Osteoblast (primary cell): ENCODE data around the gene NAE1. TPM values are rescaled to one million over a fixed set of nuclear protein-coding genes. Genes with fewer than 3 reads are reported as not detected.

Experiments used
- DNase-seq: peaks from one replicate; pipeline ENCODE4 v3.0.0; 2011; ENCODE audit warnings: low spot score, mixed read lengths; ENCODE audit not compliant: insufficient read length; ENCODE audit errors: missing footprints
- H2AFZ ChIP-seq: 2 replicates; pipeline ENCODE4 v1.6.0; 2011; ENCODE audit warnings: mild to moderate bottlenecking, low read length
- H3K27ac ChIP-seq: 2 replicates; pipeline ENCODE4 v1.5.1; 2011; ENCODE audit warnings: mild to moderate bottlenecking, low read depth, low read length, moderate library complexity
- H3K27me3 ChIP-seq: 2 replicates; pipeline ENCODE4 v1.6.0; 2012; ENCODE audit warnings: mild to moderate bottlenecking, control low read depth, inconsistent platforms, low read length, moderate library complexity; ENCODE audit not compliant: insufficient read depth
- H3K36me3 ChIP-seq: 2 replicates; pipeline ENCODE4 v1.5.1; 2011; ENCODE audit warnings: mild to moderate bottlenecking, low read length, control low read depth, moderate library complexity; ENCODE audit not compliant: insufficient read depth
- H3K4me1 ChIP-seq: 2 replicates; pipeline ENCODE4 v1.5.1; 2011; ENCODE audit warnings: mild to moderate bottlenecking, low read length, control low read depth, moderate library complexity; ENCODE audit not compliant: insufficient read depth
- H3K4me2 ChIP-seq: 2 replicates; pipeline ENCODE4 v1.6.0; 2011; ENCODE audit warnings: mild to moderate bottlenecking, low read length; ENCODE audit not compliant: insufficient read depth
- H3K4me3 ChIP-seq: fragments of 200-600 bp; sonication (generic); 3 replicates; pipeline ENCODE4 v1.5.1; 2012; ENCODE audit warnings: mild to moderate bottlenecking, low read length, inconsistent platforms; ENCODE audit not compliant: insufficient read depth
- H3K79me2 ChIP-seq: 2 replicates; pipeline ENCODE4 v1.6.0; 2012; ENCODE audit warnings: mild to moderate bottlenecking, low read length, control low read depth, inconsistent platforms; ENCODE audit not compliant: insufficient read depth
- H3K9me3 ChIP-seq: 2 replicates; pipeline ENCODE4 v1.5.1; 2011; ENCODE audit warnings: low read depth, low read length, control low read depth
- H4K20me1 ChIP-seq: 2 replicates; pipeline ENCODE4 v1.6.0; 2012; ENCODE audit warnings: mild to moderate bottlenecking, low read length, control low read depth; ENCODE audit not compliant: insufficient read depth
- CTCF ChIP-seq: IDR thresholded peaks from 2 replicates; pipeline ENCODE4 v1.5.1; 2011; ENCODE audit warnings: mild to moderate bottlenecking, low read depth, low read length, moderate library complexity; ENCODE audit errors: extremely low read depth
- total RNA-seq: library from RNA; depleted of rRNA; stranded (reverse); fragments of >200 nt; gene quantifications from 2 replicates; pipeline ENCODE4 v1.2.3, GENCODE V29; 2012

NAE1 gene
- total RNA-seq, 1 donor = 73.5 TPM

- Histone ChIP-seq H3K36me3 (no peaks in the 10 kb centered on the region), H2AFZ (no peak overlapping the region), H4K20me1 (no peaks in the 10 kb centered on the region), H3K27me3 (peaks cover 55% of the 10 kb centered on the region), H3K27ac (no peak overlapping the region), H3K4me3 (no peak overlapping the region), H3K4me1 (no peaks in the 10 kb centered on the region), H3K4me2 (no peak overlapping the region), H3K79me2 (no peaks in the 10 kb centered on the region), H3K9me3 (no peaks in the 10 kb centered on the region)
- DNase-seq = no peak
- no peak for TF ChIP-seq CTCF
These were observed 15.5 kb upstream of the NAE1 start for GRCh38 chr16:66846266-66846665.

- Histone ChIP-seq H2AFZ (no peak overlapping the region), H3K4me2 (no peak overlapping the region), H4K20me1 (no peaks in the 10 kb centered on the region), H3K9me3 (no peaks in the 10 kb centered on the region), H3K4me3 (no peak overlapping the region), H3K27ac (no peak overlapping the region), H3K4me1 (no peaks in the 10 kb centered on the region), H3K27me3 (peaks cover 60% of the 10 kb centered on the region), H3K79me2 (no peaks in the 10 kb centered on the region), H3K36me3 (no peaks in the 10 kb centered on the region)
- peak; percentile 83 for DNase-seq
- TF ChIP-seq CTCF = no peak
These were observed 15.0 kb upstream of the NAE1 start for GRCh38 chr16:66845791-66846221.

- Histone ChIP-seq H3K4me2 (peak overlapping the region; percentile 64), H3K27me3 (peaks cover 61% of the 10 kb centered on the region), H3K79me2 (no peaks in the 10 kb centered on the region), H3K36me3 (no peaks in the 10 kb centered on the region), H3K4me1 (no peaks in the 10 kb centered on the region), H3K9me3 (no peaks in the 10 kb centered on the region), H3K4me3 (peak overlapping the region; percentile 54), H3K27ac (no peak overlapping the region), H2AFZ (no peak overlapping the region), H4K20me1 (no peaks in the 10 kb centered on the region)
- DNase-seq = peak; percentile 65
- TF ChIP-seq CTCF = no peak
These were observed 14.3 kb upstream of the NAE1 start for GRCh38 chr16:66845080-66845410.

GRCh38 chr16:66844342-66845079, 13.7 kb upstream of the NAE1 start, which contains the start of gene CA7:
CA7 (plus strand) TSS chr16:66844414; CDS start chr16:66844488, 74 bp downstream.
- peaks cover 61% of the 10 kb centered on the region for H3K27me3 ChIP-seq
- no peak within 1 kb of the TSS for H2AFZ ChIP-seq
- H3K36me3 ChIP-seq = no peaks in the 10 kb centered on the region
- TF ChIP-seq CTCF = no peak
- no peak within 1 kb of the TSS for H3K27ac ChIP-seq
- no peaks in the 10 kb centered on the region for H3K4me1 ChIP-seq
- no peaks in the 10 kb centered on the region for H3K9me3 ChIP-seq
- peak within 1 kb of the TSS; percentile 64 for H3K4me2 ChIP-seq
- no peaks in the 10 kb centered on the region for H3K79me2 ChIP-seq
- no peaks in the 10 kb centered on the region for H4K20me1 ChIP-seq
- H3K4me3 ChIP-seq = peak within 1 kb of the TSS; percentile 54
- peak; percentile 74 for DNase-seq
